Lower leg skin (tissue), 3 donors: ENCODE measurements around the gene TCHH.

ENCODE experiments used
- POLR2A ChIP-seq, 2 donors: fragments of 450-650 bp; IDR thresholded peaks; one replicate each; pipeline ENCODE4 v1.6.1; 2016 to 2017; ENCODE audit warnings: antibody characterized with exemption in 2 of 2, mild to moderate bottlenecking in 1 of 2, moderate library complexity in 1 of 2
- TF ChIP-seq, protein P1 (sequence below), 3 donors: fragments of 450-650 bp; IDR thresholded peaks; one replicate each; pipeline ENCODE4 v1.5.1; 2016; ENCODE audit warnings: antibody characterized with exemption in 3 of 3, mild to moderate bottlenecking in 3 of 3, moderate library complexity in 2 of 3

DNA sequence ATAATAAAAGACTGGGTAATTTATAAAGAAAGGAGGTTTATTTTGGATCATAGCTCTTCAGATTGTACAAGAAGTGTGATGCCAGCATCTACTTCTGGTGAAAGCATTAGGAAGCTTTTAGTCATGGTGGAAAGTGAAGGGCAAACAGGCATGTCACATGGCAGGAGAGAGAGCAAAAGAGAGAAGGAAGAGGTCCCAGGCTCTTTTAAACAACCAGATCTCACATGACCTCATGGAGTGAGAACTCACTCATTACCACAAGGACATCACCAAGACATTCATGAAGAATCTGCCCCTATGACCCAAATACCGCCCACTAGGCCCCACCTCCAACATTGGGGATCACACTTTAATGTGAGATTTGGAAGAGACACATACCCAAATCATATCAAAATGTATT, 33.7 kb upstream of the TCHH start:
- TF ChIP-seq, protein P1, sequence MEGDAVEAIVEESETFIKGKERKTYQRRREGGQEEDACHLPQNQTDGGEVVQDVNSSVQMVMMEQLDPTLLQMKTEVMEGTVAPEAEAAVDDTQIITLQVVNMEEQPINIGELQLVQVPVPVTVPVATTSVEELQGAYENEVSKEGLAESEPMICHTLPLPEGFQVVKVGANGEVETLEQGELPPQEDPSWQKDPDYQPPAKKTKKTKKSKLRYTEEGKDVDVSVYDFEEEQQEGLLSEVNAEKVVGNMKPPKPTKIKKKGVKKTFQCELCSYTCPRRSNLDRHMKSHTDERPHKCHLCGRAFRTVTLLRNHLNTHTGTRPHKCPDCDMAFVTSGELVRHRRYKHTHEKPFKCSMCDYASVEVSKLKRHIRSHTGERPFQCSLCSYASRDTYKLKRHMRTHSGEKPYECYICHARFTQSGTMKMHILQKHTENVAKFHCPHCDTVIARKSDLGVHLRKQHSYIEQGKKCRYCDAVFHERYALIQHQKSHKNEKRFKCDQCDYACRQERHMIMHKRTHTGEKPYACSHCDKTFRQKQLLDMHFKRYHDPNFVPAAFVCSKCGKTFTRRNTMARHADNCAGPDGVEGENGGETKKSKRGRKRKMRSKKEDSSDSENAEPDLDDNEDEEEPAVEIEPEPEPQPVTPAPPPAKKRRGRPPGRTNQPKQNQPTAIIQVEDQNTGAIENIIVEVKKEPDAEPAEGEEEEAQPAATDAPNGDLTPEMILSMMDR (IDR thresholded peaks at IDR 0.05): no peak
- TF ChIP-seq POLR2A (IDR thresholded peaks at IDR 0.05): no peak
